Upper lobe of left lung (tissue), 6 donors: Measurements from ENCODE around the gene CDC42. TPM values are rescaled to one million over a fixed set of nuclear protein-coding genes. Genes with fewer than 3 reads are reported as not detected.

Experiments used
- ATAC-seq, 2 donors: fragments of 200-7000 bp; cut with Tn5 transposase; one replicate each; pipeline ENCODE4 v1.9.1; 2022; ENCODE audit warnings: mild to moderate bottlenecking in 2 of 2, moderate library complexity in 2 of 2; ENCODE audit not compliant: low FRiP score in 2 of 2
- DNase-seq, 2 donors: peaks; one replicate each; pipeline ENCODE4 v3.0.0-alpha.2; 2019 to 2020
- H3K27ac ChIP-seq, 4 donors: fragments of 200-600 bp; sonication (generic); one replicate each; pipeline ENCODE4 v1.5.1; 2016 to 2019
- H3K27me3 ChIP-seq, 4 donors: fragments of 200-600 bp; sonication (generic); one replicate each; pipeline ENCODE4 v1.5.1; 2017 to 2019
- H3K36me3 ChIP-seq, 4 donors: fragments of 200-600 bp; sonication (generic); one replicate each; pipeline ENCODE4 v1.5.1; 2016 to 2019
- H3K4me1 ChIP-seq, 4 donors: fragments of 200-600 bp; sonication (generic); one replicate each; pipeline ENCODE4 v1.5.1; 2018 to 2019
- H3K4me3 ChIP-seq, 4 donors: fragments of 200-600 bp; sonication (generic); one replicate each; pipeline ENCODE4 v1.5.1; 2017 to 2019; ENCODE audit warnings: mild to moderate bottlenecking in 2 of 4, moderate library complexity in 1 of 4
- H3K9me3 ChIP-seq, 4 donors: fragments of 200-600 bp; sonication (generic); one replicate each; pipeline ENCODE4 v1.5.1; 2018 to 2019
- EP300 ChIP-seq, 4 donors: sonication (generic); formaldehyde crosslinking; IDR thresholded peaks; one replicate each; pipeline ENCODE4 v1.5.1; 2017; ENCODE audit warnings: antibody characterized with exemption in 4 of 4, control low read depth in 2 of 4
- POLR2A ChIP-seq, 4 donors: fragments of 450-650 bp; IDR thresholded peaks; one replicate each; pipeline ENCODE4 v1.5.1; 2016 to 2017; ENCODE audit warnings: antibody characterized with exemption in 4 of 4, mild to moderate bottlenecking in 2 of 4
- POLR2AphosphoS5 ChIP-seq, 2 donors: sonication (generic); formaldehyde crosslinking; IDR thresholded peaks; one replicate each; pipeline ENCODE4 v1.5.1; 2017; ENCODE audit warnings: antibody characterized with exemption in 2 of 2
- WGBS, 2 donors: methylation state at CpG; one replicate each; pipeline ENCODE4 v1.1.5; 2017 to 2018; 5-methylcytosine and 5-hydroxymethylcytosine counted together
- total RNA-seq, 6 donors: library from RNA; depleted of rRNA in 4 of 6; stranded (reverse); fragments of >200 nt in 4 of 6; gene quantifications; one replicate each; pipeline versions ENCODE4 v1.1.0 to v1.2.1, GENCODE V29; 2016 to 2021
- TF ChIP-seq, protein P1 (sequence below), 6 experiments: fragments of 450-650 bp in 4 of 6; fragments of 200-600 bp in 2 of 6; sonication (generic) in 2 of 6; IDR thresholded peaks; one replicate each; pipeline ENCODE4 v1.5.1; 2016 to 2019; ENCODE audit warnings: antibody characterized with exemption in 6 of 6
- donor health status: DM: no; HTN: no; CAD: no; lungs with moderate emphysema.
- donor health status: DM: no; HTN: yes; CAD: no; lungs with severe emphysema.

Gene CDC42
- total RNA-seq, 6 donors from 2014 or later, result 24.1 to 248 (median 213) TPM

DNA sequence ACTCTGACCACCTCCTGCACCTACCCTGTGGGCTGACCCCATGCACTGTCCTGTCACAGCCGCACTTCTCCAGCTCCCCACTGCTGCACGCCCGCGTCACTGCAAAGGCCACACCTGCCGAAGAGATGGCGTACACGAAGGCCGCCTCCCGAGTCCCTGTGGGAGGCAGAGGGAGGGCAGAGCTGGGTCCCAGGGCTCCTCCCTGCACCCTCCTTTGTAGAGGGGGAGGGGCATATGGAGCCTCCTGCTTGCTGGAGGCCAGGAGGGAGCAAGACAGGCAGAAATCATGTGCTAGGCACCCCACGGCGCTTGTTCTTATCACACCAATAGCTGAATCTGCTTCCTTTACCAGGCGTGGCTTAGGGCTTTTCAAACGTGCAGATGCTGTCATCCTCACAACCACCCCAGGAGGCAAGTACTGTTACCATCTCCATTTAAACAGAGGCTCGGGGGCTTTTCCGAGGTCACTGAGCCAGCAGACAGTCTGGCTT, 69.0 kb downstream of the CDC42 start:
- Histone ChIP-seq H3K36me3 (peaks cover 0 to 44% (median 22%) of the 10 kb centered on the region in 4 donors), H3K27me3 (no peaks in the 10 kb centered on the region), H3K9me3 (no peaks in the 10 kb centered on the region), H3K4me3 (no peak overlapping the region), H3K4me1 (peaks cover 0 to 2% (median 1%) of the 10 kb centered on the region in 4 donors), H3K27ac (no peak overlapping the region)
- WGBS, 2 donors, result 57 to 79% methylated on average over 4 to 15 of the region's 15 CpGs
- DNase-seq (peak in 1 of 2 donors; percentile 72), ATAC-seq (no peak)
- TF ChIP-seq POLR2A (IDR thresholded peaks at IDR 0.05), result no peak
- TF ChIP-seq, protein P1, sequence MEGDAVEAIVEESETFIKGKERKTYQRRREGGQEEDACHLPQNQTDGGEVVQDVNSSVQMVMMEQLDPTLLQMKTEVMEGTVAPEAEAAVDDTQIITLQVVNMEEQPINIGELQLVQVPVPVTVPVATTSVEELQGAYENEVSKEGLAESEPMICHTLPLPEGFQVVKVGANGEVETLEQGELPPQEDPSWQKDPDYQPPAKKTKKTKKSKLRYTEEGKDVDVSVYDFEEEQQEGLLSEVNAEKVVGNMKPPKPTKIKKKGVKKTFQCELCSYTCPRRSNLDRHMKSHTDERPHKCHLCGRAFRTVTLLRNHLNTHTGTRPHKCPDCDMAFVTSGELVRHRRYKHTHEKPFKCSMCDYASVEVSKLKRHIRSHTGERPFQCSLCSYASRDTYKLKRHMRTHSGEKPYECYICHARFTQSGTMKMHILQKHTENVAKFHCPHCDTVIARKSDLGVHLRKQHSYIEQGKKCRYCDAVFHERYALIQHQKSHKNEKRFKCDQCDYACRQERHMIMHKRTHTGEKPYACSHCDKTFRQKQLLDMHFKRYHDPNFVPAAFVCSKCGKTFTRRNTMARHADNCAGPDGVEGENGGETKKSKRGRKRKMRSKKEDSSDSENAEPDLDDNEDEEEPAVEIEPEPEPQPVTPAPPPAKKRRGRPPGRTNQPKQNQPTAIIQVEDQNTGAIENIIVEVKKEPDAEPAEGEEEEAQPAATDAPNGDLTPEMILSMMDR (IDR thresholded peaks at IDR 0.05), result no peak
- no peak for TF ChIP-seq EP300 (IDR thresholded peaks at IDR 0.05)
- no peak for TF ChIP-seq POLR2AphosphoS5 (IDR thresholded peaks at IDR 0.05)

DNA sequence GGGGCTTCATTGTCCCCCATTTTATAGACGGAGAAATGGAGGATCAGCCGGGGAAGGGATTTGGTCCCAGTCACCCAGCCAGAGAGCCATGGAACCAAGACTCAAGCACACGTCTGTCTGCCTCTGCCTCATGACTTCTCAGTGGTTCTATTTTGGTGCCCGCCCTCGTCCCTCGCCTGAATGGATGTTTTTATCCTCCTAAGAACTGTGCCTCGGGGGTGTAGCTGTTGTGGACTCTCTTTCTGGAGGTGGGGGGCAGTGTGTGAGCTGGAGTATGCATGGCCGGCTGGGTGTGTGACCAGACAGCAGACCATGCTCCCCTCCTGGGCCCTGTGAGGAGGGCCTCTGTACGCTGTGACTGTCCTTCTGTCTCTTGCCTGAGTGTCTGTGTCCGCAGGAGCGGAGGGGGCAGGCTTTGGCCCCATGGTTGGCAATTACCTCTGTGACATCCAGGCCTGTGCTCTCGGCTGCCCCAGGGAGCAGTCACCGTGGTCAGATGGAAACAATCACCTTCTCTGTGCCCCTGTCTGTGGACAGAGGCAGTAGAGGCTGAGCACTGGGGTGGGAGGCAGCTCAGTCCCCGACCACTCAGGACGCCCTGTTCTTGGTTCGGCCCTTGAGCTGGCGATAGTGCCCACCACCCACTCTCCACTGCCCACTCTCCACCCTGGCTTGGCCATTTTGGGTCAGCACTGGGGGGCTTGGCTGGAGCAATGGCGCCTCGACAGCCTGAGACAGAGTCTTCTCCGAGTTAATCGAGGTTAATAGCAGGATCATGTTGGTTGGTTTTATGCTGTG, 70.0 kb downstream of the CDC42 start:
- TF ChIP-seq, protein P1 (IDR thresholded peaks at IDR 0.05), result no peak
- TF ChIP-seq POLR2AphosphoS5 (IDR thresholded peaks at IDR 0.05) (no peak), EP300 (IDR thresholded peaks at IDR 0.05) (no peak), POLR2A (IDR thresholded peaks at IDR 0.05) (no peak)
- no peak for DNase-seq
- Histone ChIP-seq H3K27me3 (no peaks in the 10 kb centered on the region), H3K4me3 (no peak overlapping the region), H3K4me1 (peaks cover 0 to under 1% (median 0%) of the 10 kb centered on the region in 4 donors), H3K36me3 (peaks cover 0 to 39% (median 22%) of the 10 kb centered on the region in 4 donors), H3K9me3 (no peaks in the 10 kb centered on the region), H3K27ac (no peak overlapping the region)
- WGBS, 2 donors, result 87 to 90% methylated on average over 12 to 21 of the region's 21 CpGs
- no peak for ATAC-seq

DNA sequence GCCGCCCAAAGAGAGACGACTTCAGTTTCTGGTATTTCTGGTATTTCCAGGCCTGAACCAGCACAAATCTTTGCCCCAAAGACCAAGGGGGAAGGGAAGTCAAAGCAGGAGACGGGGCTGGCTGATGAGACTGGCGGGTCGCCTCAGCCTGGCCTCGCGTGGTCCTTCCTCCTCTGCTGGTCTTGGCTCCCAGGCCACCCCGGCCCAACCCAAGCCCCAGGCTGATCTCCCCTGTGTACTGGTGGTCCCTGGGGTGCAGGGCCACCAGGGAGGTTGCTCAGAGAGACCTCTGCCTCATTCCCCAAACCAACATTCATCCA, 70.5 kb downstream of the CDC42 start:
- Histone ChIP-seq H3K4me1 (no peaks in the 10 kb centered on the region), H3K27me3 (no peaks in the 10 kb centered on the region), H3K27ac (no peak overlapping the region), H3K36me3 (peaks cover 0 to 33% (median 20%) of the 10 kb centered on the region in 4 donors), H3K4me3 (no peak overlapping the region), H3K9me3 (no peaks in the 10 kb centered on the region)
- TF ChIP-seq POLR2AphosphoS5 (IDR thresholded peaks at IDR 0.05) (no peak), POLR2A (IDR thresholded peaks at IDR 0.05) (no peak), EP300 (IDR thresholded peaks at IDR 0.05) (no peak)
- TF ChIP-seq, protein P1 (IDR thresholded peaks at IDR 0.05), result no peak
- DNase-seq (peak in 1 of 2 donors; percentile 52), ATAC-seq (no peak)
- 77 to 84% methylated on average over 6 to 8 of the region's 8 CpGs for WGBS, 2 donors

DNA sequence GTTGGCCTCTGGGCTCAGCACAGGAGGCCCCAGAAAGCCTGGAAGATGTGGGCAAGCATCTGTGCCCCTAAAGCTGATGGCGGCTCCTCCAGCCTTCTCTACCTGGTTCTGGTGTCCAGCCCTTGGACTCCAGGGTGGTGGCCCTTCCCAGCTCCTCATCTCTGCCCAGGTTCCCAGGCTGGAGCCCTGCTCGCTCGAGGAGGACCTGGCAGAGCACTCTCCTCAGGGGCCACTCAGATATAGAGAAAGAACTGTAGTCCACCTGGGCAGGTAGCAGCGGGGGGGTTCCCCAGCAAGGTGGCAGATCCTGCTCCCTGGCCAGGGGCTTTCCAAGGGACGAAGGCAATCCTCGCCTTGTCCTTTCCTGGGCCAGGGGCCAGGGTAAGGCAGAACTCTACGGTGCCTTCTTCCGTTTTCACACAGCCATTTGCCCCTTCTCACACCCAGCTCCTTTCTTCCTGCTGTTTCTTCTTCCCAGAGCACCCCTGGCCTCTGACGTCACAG, 71.4 kb downstream of the CDC42 start:
- no peak overlapping the region for H3K4me3 ChIP-seq
- H3K27me3 ChIP-seq, result no peaks in the 10 kb centered on the region
- peaks cover 0 to 25% (median 16%) of the 10 kb centered on the region in 4 donors for H3K36me3 ChIP-seq
- DNase-seq, result no peak
- no peak overlapping the region for H3K27ac ChIP-seq
- 75 to 80% methylated on average over 8 to 9 of the region's 9 CpGs for WGBS, 2 donors
- no peaks in the 10 kb centered on the region for H3K4me1 ChIP-seq
- ATAC-seq, result no peak
- H3K9me3 ChIP-seq, result no peaks in the 10 kb centered on the region
- TF ChIP-seq EP300 (IDR thresholded peaks at IDR 0.05) (no peak), POLR2AphosphoS5 (IDR thresholded peaks at IDR 0.05) (no peak), POLR2A (IDR thresholded peaks at IDR 0.05) (no peak)
- TF ChIP-seq, protein P1 (IDR thresholded peaks at IDR 0.05), result no peak
